Tibial nerve (tissue), 4 donors: ENCODE measurements around the gene AP3D1. TPM values are rescaled to one million over a fixed set of nuclear protein-coding genes. Genes with fewer than 3 reads are reported as not detected.

Experiments used
- DNase-seq, 2 donors: peaks; one replicate each; pipeline ENCODE4 v3.0.0-alpha.2; 2019; ENCODE audit warnings: low spot score in 2 of 2
- H3K27ac ChIP-seq, 4 donors: fragments of 200-600 bp; sonication (generic) in 3 of 4; one replicate each; pipeline ENCODE4 v1.5.1; 2017 to 2019; ENCODE audit warnings: mild to moderate bottlenecking in 1 of 4
- H3K27me3 ChIP-seq, 2 donors: fragments of 200-600 bp; sonication (generic) in 1 of 2; one replicate each; pipeline versions ENCODE4 v1.5.1 to v1.6.0; 2017 to 2019
- H3K36me3 ChIP-seq, 3 donors: fragments of 200-600 bp; sonication (generic); one replicate each; pipeline ENCODE4 v1.5.1; 2018 to 2019
- H3K4me1 ChIP-seq, 4 donors: fragments of 200-600 bp; sonication (generic) in 3 of 4; one replicate each; pipeline ENCODE4 v1.5.1; 2017 to 2019
- H3K4me3 ChIP-seq, 4 donors: fragments of 200-600 bp; sonication (generic) in 3 of 4; one replicate each; pipeline ENCODE4 v1.5.1; 2017 to 2019; ENCODE audit warnings: mild to moderate bottlenecking in 1 of 4, moderate library complexity in 1 of 4
- H3K9me3 ChIP-seq, 4 donors: fragments of 200-600 bp; sonication (generic) in 3 of 4; one replicate each; pipeline ENCODE4 v1.5.1; 2017 to 2019
- EP300 ChIP-seq, 2 donors: sonication (generic); formaldehyde crosslinking; IDR thresholded peaks; one replicate each; pipeline ENCODE4 v1.6.1; 2017; ENCODE audit warnings: antibody characterized with exemption in 2 of 2, mild to moderate bottlenecking in 1 of 2
- POLR2A ChIP-seq, 2 donors: fragments of 450-650 bp; IDR thresholded peaks; one replicate each; pipeline ENCODE4 v1.6.1; 2017; ENCODE audit warnings: antibody characterized with exemption in 2 of 2, mild to moderate bottlenecking in 2 of 2, moderate library complexity in 2 of 2
- WGBS, 2 donors: methylation state at CpG; one replicate each; pipeline ENCODE4 v1.1.5; 2018; 5-methylcytosine and 5-hydroxymethylcytosine counted together
- total RNA-seq, 4 donors: library from RNA; depleted of rRNA; stranded (reverse); fragments of >200 nt; gene quantifications; one replicate each; pipeline ENCODE4 v1.1.0, GENCODE V29; 2016
- TF ChIP-seq, protein P1 (sequence below), 5 experiments: fragments of 200-600 bp in 3 of 5; fragments of 450-650 bp in 2 of 5; sonication (generic) in 3 of 5; IDR thresholded peaks; one replicate each; pipeline ENCODE4 v1.5.1; 2016 to 2019; ENCODE audit warnings: antibody characterized with exemption in 5 of 5, mild to moderate bottlenecking in 3 of 5, moderate library complexity in 2 of 5

Gene AP3D1
- total RNA-seq, 4 donors from 2014 or later = 75.2 to 127 (median 83.3) TPM

- TF ChIP-seq POLR2A (IDR thresholded peaks at IDR 0.05) (no peak), EP300 (IDR thresholded peaks at IDR 0.05) (no peak)
- TF ChIP-seq, protein P1, sequence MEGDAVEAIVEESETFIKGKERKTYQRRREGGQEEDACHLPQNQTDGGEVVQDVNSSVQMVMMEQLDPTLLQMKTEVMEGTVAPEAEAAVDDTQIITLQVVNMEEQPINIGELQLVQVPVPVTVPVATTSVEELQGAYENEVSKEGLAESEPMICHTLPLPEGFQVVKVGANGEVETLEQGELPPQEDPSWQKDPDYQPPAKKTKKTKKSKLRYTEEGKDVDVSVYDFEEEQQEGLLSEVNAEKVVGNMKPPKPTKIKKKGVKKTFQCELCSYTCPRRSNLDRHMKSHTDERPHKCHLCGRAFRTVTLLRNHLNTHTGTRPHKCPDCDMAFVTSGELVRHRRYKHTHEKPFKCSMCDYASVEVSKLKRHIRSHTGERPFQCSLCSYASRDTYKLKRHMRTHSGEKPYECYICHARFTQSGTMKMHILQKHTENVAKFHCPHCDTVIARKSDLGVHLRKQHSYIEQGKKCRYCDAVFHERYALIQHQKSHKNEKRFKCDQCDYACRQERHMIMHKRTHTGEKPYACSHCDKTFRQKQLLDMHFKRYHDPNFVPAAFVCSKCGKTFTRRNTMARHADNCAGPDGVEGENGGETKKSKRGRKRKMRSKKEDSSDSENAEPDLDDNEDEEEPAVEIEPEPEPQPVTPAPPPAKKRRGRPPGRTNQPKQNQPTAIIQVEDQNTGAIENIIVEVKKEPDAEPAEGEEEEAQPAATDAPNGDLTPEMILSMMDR (IDR thresholded peaks at IDR 0.05) = no peak
- Histone ChIP-seq H3K4me3 (no peak overlapping the region), H3K4me1 (no peaks in the 10 kb centered on the region), H3K27ac (no peak overlapping the region), H3K9me3 (no peaks in the 10 kb centered on the region), H3K27me3 (no peaks in the 10 kb centered on the region), H3K36me3 (peaks cover 5 to 96% (median 32%) of the 10 kb centered on the region in 3 donors)
- WGBS, 2 donors = 79 to 80% methylated on average over 19 to 25 of the region's 25 CpGs
- DNase-seq = no peak
Observed at GRCh38 chr19:2123682-2124387, 27.5 kb downstream of the AP3D1 start.

GRCh38 chr19:2122982-2123381, 28.4 kb downstream of the AP3D1 start:
- Histone ChIP-seq H3K27me3 (no peaks in the 10 kb centered on the region), H3K36me3 (peaks cover 7 to 100% (median 38%) of the 10 kb centered on the region in 3 donors), H3K4me1 (no peaks in the 10 kb centered on the region), H3K9me3 (no peaks in the 10 kb centered on the region), H3K27ac (no peak overlapping the region), H3K4me3 (no peak overlapping the region)
- no peak for TF ChIP-seq POLR2A (IDR thresholded peaks at IDR 0.05)
- TF ChIP-seq, protein P1 (IDR thresholded peaks at IDR 0.05) = no peak
- no peak for TF ChIP-seq EP300 (IDR thresholded peaks at IDR 0.05)
- no peak for DNase-seq
- 88 to 92% methylated on average over 8 to 9 of the region's 10 CpGs for WGBS, 2 donors

GRCh38 chr19:2122251-2122650, 29.1 kb downstream of the AP3D1 start:
- peaks cover 7 to 100% (median 42%) of the 10 kb centered on the region in 3 donors for H3K36me3 ChIP-seq
- no peak for DNase-seq
- H3K27me3 ChIP-seq = no peaks in the 10 kb centered on the region
- WGBS, 2 donors = 84 to 91% methylated on average over 15 of the region's 15 CpGs
- no peak overlapping the region for H3K4me3 ChIP-seq
- no peak overlapping the region for H3K27ac ChIP-seq
- no peaks in the 10 kb centered on the region for H3K9me3 ChIP-seq
- no peaks in the 10 kb centered on the region for H3K4me1 ChIP-seq
- no peak for TF ChIP-seq EP300 (IDR thresholded peaks at IDR 0.05)
- TF ChIP-seq, protein P1 (IDR thresholded peaks at IDR 0.05) = no peak
- TF ChIP-seq POLR2A (IDR thresholded peaks at IDR 0.05) = no peak

DNA sequence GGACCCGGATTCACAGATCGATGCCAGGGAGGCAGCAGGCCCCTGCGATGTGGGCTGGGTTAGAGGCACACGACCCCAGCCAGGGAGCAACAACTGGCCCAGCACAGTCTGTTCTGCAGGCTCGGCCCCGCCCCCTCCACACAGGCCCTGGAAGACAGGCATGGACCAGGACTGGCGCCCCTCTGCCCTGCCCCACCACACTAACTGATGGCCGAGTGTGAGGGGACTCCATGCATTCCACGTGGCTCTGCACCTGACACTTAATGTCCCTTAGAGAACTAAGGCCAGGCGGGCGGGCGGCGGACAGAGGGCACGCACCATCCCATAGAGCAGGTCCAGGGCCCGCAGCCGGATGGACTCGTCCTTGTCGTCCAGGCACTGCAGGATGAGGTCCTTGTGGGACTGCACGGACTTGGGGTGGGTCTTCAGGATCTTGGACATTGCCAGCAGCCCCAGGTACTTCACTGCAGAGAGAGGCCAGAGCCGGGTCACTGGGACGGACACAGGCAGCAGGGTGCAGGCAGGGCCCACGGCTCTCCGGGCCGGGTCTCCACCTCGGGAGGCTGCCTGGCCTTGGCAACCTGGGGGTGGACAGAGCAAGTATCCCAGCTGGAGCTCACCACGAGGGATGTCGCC, 29.8 kb downstream of the AP3D1 start:
- Histone ChIP-seq H3K4me3 (no peak overlapping the region), H3K4me1 (no peaks in the 10 kb centered on the region), H3K27me3 (no peaks in the 10 kb centered on the region), H3K9me3 (no peaks in the 10 kb centered on the region), H3K27ac (no peak overlapping the region), H3K36me3 (peaks cover 7 to 100% (median 46%) of the 10 kb centered on the region in 3 donors)
- DNase-seq = no peak
- TF ChIP-seq POLR2A (IDR thresholded peaks at IDR 0.05) (no peak), EP300 (IDR thresholded peaks at IDR 0.05) (no peak)
- TF ChIP-seq, protein P1 (IDR thresholded peaks at IDR 0.05) = no peak
- WGBS, 2 donors = 91 to 92% methylated on average over 11 to 14 of the region's 27 CpGs

DNA sequence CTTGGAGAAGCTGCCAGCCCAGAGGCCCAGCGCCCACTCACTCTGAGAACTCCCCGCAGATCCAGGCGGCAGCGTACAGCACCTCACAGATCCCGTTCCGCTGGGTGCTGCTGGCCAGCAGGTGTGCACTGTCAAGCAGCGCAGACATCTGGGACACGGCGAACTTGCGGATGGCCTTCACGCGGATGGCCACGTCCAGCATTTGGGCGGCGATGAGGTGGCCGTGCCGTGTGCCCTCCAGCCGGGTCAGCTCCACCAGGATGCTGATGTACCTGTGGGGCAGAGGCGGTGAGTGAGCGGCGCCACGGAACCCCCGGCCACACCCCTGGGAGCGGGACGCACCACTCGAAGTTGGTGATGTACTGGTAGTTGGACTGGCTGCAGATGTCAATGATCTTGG, 30.5 kb downstream of the AP3D1 start:
- Histone ChIP-seq H3K27ac (no peak overlapping the region), H3K36me3 (peaks cover 7 to 100% (median 50%) of the 10 kb centered on the region in 3 donors), H3K27me3 (no peaks in the 10 kb centered on the region), H3K9me3 (no peaks in the 10 kb centered on the region), H3K4me3 (no peak overlapping the region), H3K4me1 (no peaks in the 10 kb centered on the region)
- DNase-seq = no peak
- TF ChIP-seq EP300 (IDR thresholded peaks at IDR 0.05) (no peak), POLR2A (IDR thresholded peaks at IDR 0.05) (no peak)
- TF ChIP-seq, protein P1 (IDR thresholded peaks at IDR 0.05) = no peak
- WGBS, 2 donors = 85 to 96% methylated on average over 4 to 16 of the region's 26 CpGs
